Neutrophil (primary cell): ENCODE data around the gene OR2B6.

Experiments
- H3K27ac ChIP-seq: fragments of 200-600 bp; sonication (generic); 2 replicates; pipeline ENCODE4 v1.5.1; 2016; ENCODE audit warnings: mild to moderate bottlenecking, moderate library complexity
- H3K27me3 ChIP-seq: fragments of 200-600 bp; sonication (generic); 2 replicates; pipeline ENCODE4 v1.6.0; 2016; ENCODE audit warnings: mild to moderate bottlenecking
- H3K36me3 ChIP-seq: fragments of 200-600 bp; sonication (generic); 2 replicates; pipeline ENCODE4 v1.5.1; 2017
- H3K4me1 ChIP-seq, 2 experiments: fragments of 200-600 bp in 1 of 2; sonication (generic) in 1 of 2; 1 replicate in 1 of 2; 2 replicates in 1 of 2; pipeline versions ENCODE4 v1.5.1 to v1.6.1; 2013 to 2016; ENCODE audit warnings: low read depth in 1 of 2, low read length in 1 of 2, mild to moderate bottlenecking in 1 of 2, moderate library complexity in 1 of 2; ENCODE audit not compliant: control insufficient read depth in 1 of 2, insufficient read depth in 1 of 2
- H3K4me3 ChIP-seq, 2 experiments: fragments of 200-600 bp in 1 of 2; sonication (generic) in 1 of 2; 1 replicate in 1 of 2; 2 replicates in 1 of 2; pipeline ENCODE4 v1.5.1; 2013 to 2016; ENCODE audit warnings: low read depth in 1 of 2, low read length in 1 of 2, mild to moderate bottlenecking in 1 of 2, moderate library complexity in 1 of 2
- H3K9me3 ChIP-seq: fragments of 200-600 bp; sonication (generic); 2 replicates; pipeline ENCODE4 v1.5.1; 2016
- CTCF ChIP-seq: fragments of 200-600 bp; sonication (generic); IDR thresholded peaks from 2 replicates; pipeline ENCODE4 v1.5.1; 2016; ENCODE audit warnings: antibody characterized with exemption

OR2B6 gene

GRCh38 chr6:27977387-27977786 lies 20.3 kb downstream of the OR2B6 start:
- TF ChIP-seq CTCF: no peak
- no peak overlapping the region for H3K27ac ChIP-seq
- no peaks in the 10 kb centered on the region for H3K9me3 ChIP-seq
- no peaks in the 10 kb centered on the region for H3K36me3 ChIP-seq
- H3K4me3 ChIP-seq: no peak overlapping the region
- H3K27me3 ChIP-seq: peaks cover 12% of the 10 kb centered on the region
- H3K4me1 ChIP-seq: no peaks in the 10 kb centered on the region

DNA sequence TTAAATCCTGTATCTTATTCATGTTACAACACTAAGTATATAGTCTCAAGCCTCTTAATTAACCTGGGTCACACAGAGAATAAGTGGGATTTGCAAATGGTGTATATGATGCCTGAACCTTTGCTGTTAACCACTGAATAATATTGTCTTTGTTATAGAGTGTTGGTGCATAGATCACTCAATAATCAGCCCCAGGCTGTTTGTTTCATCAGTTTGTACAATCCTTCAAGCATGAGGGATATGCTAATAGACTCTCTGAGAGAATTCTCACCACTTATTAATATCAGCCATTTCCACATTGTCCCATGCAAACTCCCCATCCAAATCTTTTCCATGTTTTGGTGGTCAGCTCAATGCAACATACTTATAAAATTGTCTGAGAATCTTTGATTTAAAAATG lies 21.7 kb downstream of the OR2B6 start:
- Histone ChIP-seq H3K9me3 (no peaks in the 10 kb centered on the region), H3K36me3 (no peaks in the 10 kb centered on the region), H3K27me3 (peaks cover 12% of the 10 kb centered on the region), H3K4me3 (no peak overlapping the region), H3K4me1 (no peaks in the 10 kb centered on the region), H3K27ac (no peak overlapping the region)
- TF ChIP-seq CTCF: no peak

DNA sequence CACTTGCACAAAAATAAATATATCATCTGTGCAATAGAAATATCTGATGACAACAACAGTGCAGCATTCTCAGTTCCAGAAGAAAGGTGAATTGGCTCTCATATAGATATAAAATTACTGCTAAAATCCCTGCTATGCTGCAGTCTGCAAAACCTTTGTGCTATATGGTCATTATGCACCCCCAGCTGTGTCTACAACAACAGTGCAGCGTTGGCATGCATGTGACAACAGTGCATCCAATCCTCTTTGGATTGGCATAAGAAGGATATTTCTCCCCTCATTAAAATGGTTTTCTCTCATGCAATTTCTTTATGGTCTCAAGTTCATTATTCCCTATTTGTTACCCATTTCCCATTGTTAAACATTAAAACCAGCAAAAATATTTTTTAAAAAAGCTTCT lies 23.1 kb downstream of the OR2B6 start:
- H3K4me3 ChIP-seq: no peak overlapping the region
- H3K36me3 ChIP-seq: no peaks in the 10 kb centered on the region
- H3K4me1 ChIP-seq: no peaks in the 10 kb centered on the region
- no peaks in the 10 kb centered on the region for H3K9me3 ChIP-seq
- H3K27ac ChIP-seq: no peak overlapping the region
- H3K27me3 ChIP-seq: peaks cover 17% of the 10 kb centered on the region
- no peak for TF ChIP-seq CTCF

DNA sequence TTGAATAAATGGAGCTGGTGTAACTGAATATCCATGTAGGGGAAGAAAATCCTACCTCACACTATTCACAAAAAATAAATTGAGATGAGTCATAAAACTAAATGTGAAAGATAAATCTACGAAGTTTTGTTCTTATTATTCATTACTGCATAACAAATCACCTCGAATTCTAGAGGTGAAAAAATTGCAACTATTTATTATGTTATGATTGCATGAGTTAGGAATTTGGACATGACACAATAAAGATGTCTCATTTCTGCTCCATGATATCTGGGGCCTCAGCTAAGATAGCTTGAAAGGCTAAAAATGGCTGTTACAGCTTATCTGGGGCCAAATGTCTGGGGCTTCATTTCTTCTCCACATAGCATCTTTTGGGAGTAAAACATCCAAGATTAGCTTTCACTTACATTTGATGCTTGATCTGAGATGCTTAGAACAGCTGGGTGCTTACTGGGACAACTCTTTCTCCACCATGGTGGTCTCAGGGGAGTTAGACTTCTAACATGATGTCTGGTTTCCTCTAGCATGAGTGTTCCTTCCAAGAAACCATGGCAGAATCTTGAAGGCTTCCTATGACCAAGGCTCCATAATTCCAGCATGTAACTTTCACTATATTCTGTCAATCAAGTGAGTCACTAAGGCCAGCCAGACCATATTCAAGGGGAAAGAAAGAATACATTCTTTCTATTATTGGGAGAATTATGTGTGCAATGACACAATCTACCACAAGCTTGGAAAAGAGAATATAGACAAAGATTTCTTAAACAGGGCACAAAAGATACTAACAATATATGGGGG lies 30.1 kb downstream of the OR2B6 start:
- Histone ChIP-seq H3K27ac (no peak overlapping the region), H3K4me3 (no peak overlapping the region), H3K9me3 (no peaks in the 10 kb centered on the region), H3K4me1 (no peaks in the 10 kb centered on the region), H3K36me3 (no peaks in the 10 kb centered on the region), H3K27me3 (peaks cover 9% of the 10 kb centered on the region)
- no peak for TF ChIP-seq CTCF

DNA sequence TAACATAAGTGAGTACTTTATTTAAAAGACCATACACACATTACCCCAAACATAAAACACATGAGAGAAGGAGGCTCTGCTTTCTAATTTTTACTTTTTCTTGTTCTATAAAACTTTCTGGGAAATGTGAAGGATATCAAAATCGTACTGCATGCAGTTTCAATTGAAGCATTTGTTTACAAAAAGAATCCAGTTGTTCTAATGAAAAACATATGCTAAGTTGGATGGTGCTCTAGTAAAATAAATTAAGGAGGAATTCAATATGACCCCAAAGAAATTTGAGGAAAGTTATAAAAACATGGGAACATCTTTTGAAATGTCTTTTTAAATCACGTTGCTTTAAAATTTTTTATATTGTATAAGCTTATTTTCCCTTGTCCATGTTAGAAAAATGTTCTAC lies 37.6 kb downstream of the OR2B6 start:
- H3K27me3 ChIP-seq: peaks cover 12% of the 10 kb centered on the region

More for the DNA sequence above, 37.6 kb downstream of the OR2B6 start:
- Histone ChIP-seq H3K36me3 (no peaks in the 10 kb centered on the region), H3K4me3 (no peak overlapping the region), H3K27ac (no peak overlapping the region), H3K4me1 (no peaks in the 10 kb centered on the region), H3K9me3 (no peaks in the 10 kb centered on the region)
- TF ChIP-seq CTCF: no peak
